Mononuclear cell (primary cell): ENCODE data around the gene GLI1. TPM values are rescaled to one million over a fixed set of nuclear protein-coding genes. Genes with fewer than 3 reads are reported as not detected.

ENCODE experiments used
- H3K27me3 ChIP-seq: 2 replicates; pipeline ENCODE4 v1.6.0; 2011; ENCODE audit warnings: low read length, control low read depth; ENCODE audit not compliant: insufficient read depth
- H3K4me1 ChIP-seq: 2 replicates; pipeline ENCODE4 v1.5.1; 2011; ENCODE audit warnings: mild to moderate bottlenecking, low read length, control low read depth; ENCODE audit not compliant: insufficient read depth
- H3K4me3 ChIP-seq: 2 replicates; pipeline ENCODE4 v1.5.1; 2011; ENCODE audit warnings: mild to moderate bottlenecking, low read length, moderate library complexity
- H3K9me3 ChIP-seq: 2 replicates; pipeline ENCODE4 v1.5.1; 2011; ENCODE audit warnings: low read depth, mild to moderate bottlenecking, control low read depth, low read length
- total RNA-seq: library from RNA; depleted of rRNA; stranded (reverse); fragments of >200 nt; gene quantifications from one replicate; pipeline ENCODE4 v1.2.3, GENCODE V29; 2012

GLI1 gene
- total RNA-seq, 1 donor = 0.10 TPM

DNA sequence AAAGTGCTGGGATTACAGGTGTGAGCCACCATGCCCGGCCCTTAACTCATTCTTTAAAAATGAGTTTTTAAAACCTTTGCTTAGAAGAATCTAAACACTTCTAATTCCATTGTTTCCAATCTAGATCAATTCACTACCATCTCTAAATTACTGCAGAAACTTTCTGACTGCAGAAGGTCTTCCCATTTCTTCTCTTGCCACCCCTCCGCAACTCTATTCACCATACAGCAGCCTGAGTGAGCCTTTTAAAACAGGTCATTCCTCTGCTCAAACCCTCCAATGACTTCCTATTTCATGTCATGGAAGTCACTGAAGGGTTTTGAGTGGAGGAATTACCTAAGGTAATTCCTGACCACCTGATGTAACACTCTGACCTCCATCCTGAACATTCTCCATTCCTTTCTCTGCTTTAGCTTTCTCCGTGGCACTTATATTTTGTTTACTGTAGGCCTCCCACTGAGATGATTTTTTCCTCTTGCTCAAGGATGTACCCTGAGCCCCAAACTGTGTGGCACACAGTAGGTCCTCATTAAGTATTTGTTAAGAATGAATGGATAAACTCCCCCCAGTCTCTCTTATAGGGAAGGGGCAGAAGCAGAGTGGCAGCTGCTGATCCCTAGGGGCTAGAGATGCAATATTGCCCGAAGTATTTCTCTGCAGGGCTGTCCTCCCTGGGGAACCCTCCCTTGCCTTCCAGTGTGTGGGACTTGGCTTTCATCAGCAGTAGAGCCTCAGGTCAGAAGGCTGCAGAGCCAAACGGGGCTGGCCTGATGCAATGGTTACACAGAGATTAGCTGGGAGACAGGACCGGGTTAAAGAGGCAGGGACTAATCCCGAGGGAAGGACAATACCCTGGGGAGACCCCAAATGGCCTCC lies 59.6 kb downstream of the GLI1 start:
- no peaks in the 10 kb centered on the region for H3K9me3 ChIP-seq
- H3K4me1 ChIP-seq = peaks cover 53% of the 10 kb centered on the region
- H3K4me3 ChIP-seq = peak overlapping the region; percentile 97
- H3K27me3 ChIP-seq = no peaks in the 10 kb centered on the region

DNA sequence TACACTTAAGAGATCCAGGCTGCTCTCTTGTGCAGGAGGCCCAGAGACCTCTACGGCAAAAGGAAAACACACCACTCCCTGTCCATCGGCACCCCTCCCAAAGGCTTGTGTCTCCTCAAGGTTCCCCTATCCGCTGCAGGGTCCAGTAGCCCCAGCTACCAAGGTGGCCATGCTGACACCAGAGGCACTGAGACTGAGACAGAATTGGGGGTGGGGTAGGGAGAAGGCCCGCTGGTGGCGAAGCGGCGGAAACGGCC lies 60.1 kb downstream of the GLI1 start:
- Histone ChIP-seq H3K4me1 (peaks cover 58% of the 10 kb centered on the region), H3K4me3 (peak overlapping the region; percentile 97), H3K9me3 (no peaks in the 10 kb centered on the region), H3K27me3 (no peaks in the 10 kb centered on the region)

DNA sequence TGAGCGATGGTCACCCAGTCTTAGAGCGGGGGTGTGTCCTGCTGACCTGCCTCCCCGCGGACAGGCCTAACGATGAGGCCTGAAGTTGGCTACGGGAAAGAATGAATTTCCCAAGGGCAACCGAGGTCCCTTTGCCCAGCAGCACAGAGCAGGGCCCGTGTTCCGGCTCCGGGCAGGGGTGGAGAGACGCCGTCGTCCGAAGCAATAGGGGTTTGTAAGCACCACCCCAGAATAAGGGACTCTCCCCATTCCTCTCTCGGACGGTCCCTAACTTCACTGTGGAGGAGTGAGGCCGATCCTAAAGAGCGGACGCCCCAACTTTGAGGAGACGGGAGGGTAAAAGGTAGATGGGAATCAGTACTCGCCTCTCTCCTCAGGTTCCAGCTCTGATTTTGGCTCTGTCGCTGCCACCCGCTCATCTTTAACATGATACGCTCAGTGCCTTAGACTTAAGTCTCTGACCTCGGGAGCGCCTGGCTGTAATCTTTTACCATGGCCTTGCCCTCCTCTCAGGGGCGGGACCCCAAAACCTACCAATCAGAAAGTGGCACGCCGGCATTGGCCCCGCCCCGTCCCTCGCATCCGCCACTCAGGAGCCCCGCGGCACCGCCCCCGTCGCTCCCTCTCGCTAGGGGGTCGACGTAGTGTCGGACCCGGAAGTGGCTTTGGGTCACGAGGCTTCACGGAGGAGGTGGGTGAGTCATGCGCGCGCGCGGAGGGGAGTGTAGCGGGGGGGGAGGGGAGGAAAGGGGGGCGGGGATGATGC lies 60.7 kb downstream of the GLI1 start, which contains the start of gene DDIT3:
DDIT3 (minus strand) TSS at position 462 of the 766 bp plus-strand sequence. CDS start 3,108 bp downstream, outside the sequence.
- no peaks in the 10 kb centered on the region for H3K27me3 ChIP-seq
- H3K4me1 ChIP-seq = peaks cover 58% of the 10 kb centered on the region
- H3K4me3 ChIP-seq = peak within 1 kb of the TSS; percentile 97
- H3K9me3 ChIP-seq = no peaks in the 10 kb centered on the region

DNA sequence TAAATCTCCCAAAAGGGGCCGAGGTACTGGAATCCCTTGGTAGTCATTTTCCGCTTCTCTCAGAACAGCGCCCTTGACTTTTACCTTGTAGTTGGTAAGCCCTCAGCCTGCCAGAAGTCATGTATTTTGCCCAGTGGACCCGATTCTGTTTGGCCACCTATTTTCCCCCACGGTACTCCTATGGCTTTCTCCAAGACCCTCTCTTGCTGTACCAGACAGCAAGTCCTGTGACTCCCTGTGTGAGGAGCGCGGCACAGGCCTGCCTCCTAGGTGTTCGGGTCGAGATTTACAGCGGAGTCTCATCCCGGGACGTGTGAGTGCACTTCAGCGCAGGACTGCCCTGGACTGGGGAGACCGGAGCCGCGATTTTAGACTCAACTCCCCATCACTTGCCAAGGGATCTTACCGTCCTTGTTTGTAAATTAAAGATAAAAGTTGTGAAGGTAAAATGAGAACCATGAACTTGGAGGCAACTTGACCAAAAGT lies 62.0 kb downstream of the GLI1 start:
- H3K4me1 ChIP-seq = peaks cover 58% of the 10 kb centered on the region
- no peak overlapping the region for H3K4me3 ChIP-seq
- no peaks in the 10 kb centered on the region for H3K9me3 ChIP-seq
- H3K27me3 ChIP-seq = no peaks in the 10 kb centered on the region

Other genes starting within 250 kb of the GLI1 start
- not detected for gene NXPH4, start 243.0 kb upstream of the GLI1 start, total RNA-seq
- 50.6 TPM for gene SHMT2, start 230.1 kb upstream of the GLI1 start, total RNA-seq
- gene STAC3, start 208.6 kb upstream of the GLI1 start, total RNA-seq = 3.1 TPM
- gene R3HDM2, start 28.7 kb upstream of the GLI1 start, total RNA-seq = 31.3 TPM
- 0.10 TPM for gene INHBC, start 25.0 kb upstream of the GLI1 start, total RNA-seq
- not detected for gene INHBE, start 4.5 kb upstream of the GLI1 start, total RNA-seq
- 77.6 TPM for gene ARHGAP9, start 20.1 kb downstream of the GLI1 start, total RNA-seq
- gene MARS1, start 28.3 kb downstream of the GLI1 start, total RNA-seq = 90.3 TPM
- gene DDIT3, start 60.7 kb downstream of the GLI1 start, total RNA-seq = 130 TPM
- gene MBD6, start 63.0 kb downstream of the GLI1 start, total RNA-seq = 10.6 TPM
- 52.2 TPM for gene DCTN2, start 87.4 kb downstream of the GLI1 start, total RNA-seq
- 0.21 TPM for gene KIF5A, start 90.3 kb downstream of the GLI1 start, total RNA-seq
- gene PIP4K2C, start 131.4 kb downstream of the GLI1 start, total RNA-seq = 26.0 TPM
- 12.6 TPM for gene DTX3, start 145.0 kb downstream of the GLI1 start, total RNA-seq
- 0.31 TPM for gene ARHGEF25, start 151.7 kb downstream of the GLI1 start, total RNA-seq
- under 0.01 TPM for gene B4GALNT1, start 173.4 kb downstream of the GLI1 start, total RNA-seq
- 166 TPM for gene OS9, start 234.3 kb downstream of the GLI1 start, total RNA-seq